Activated CD8-positive, alpha-beta memory T cell treated with anti-CD3 and anti-CD28 coated beads, Interleukin-2, amount 50 U/mL, for 4 hours (primary cell): ENCODE measurements around the gene PARP11.

Source experiments
- DNase-seq: peaks from one replicate; pipeline ENCODE4 v3.0.0-alpha.2; 2020

Gene PARP11

DNA sequence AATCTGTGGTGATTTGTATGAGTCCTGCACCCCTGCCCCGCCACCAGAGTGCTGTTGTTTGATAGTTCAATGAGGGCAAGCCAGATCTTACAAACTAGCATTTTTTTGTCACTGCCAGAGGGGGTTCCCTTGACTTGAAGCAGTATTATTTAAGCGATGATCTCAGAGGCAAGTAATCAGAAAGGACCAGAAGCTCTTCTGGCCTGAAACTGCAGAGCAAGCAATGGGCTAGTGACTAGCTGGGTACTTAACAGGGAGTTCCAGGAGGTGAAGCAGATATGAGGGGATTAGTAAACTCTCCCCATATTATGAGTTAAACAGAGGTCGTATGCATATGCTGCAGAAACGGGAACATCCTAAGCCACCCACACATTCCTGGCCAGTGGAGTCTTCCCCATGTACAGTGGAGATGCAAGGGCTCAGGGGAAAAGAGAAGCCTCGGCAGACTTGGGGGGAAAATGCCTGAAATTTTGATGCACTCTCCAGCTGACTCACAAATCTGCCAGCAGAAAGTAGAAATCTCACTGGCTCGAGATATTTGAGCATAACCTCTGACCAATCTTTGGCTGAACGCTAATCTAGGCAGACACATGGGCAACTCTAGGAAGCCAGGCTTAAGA lies 112.0 kb downstream of the PARP11 start:
- no peak for DNase-seq

- DNase-seq = no peak
Observed at GRCh38 chr12:3759878-3760277, 113.3 kb downstream of the PARP11 start.
